HCT116 (cell line): ENCODE measurements around the gene TSPAN13. TPM values are rescaled to one million over a fixed set of nuclear protein-coding genes. Genes with fewer than 3 reads are reported as not detected.

Experiments used
- ATAC-seq: fragments of 200-7000 bp; cut with Tn5 transposase; 2 replicates; pipeline ENCODE4 v1.9.1; 2020; ENCODE audit warnings: mild to moderate bottlenecking, moderate library complexity
- BruUV-seq: library from RNA; stranded (reverse); fragments of 400-500 nt; replicated peaks from 2 replicates; lab custom pipeline; 2021; lab: Mats Ljungman, UMichigan
- CTCF ChIA-PET: fragments of 300-600 bp; sonication (Branson Sonifier 250); formaldehyde crosslinking; loops from one replicate; lab custom pipeline; 2021; ENCODE audit warnings: antibody characterized with exemption; lab: Charles Lee
- POLR2A ChIA-PET: fragments of 300-600, 350-600 bp; sonication (Branson Sonifier 250); formaldehyde crosslinking; loops from one replicate; lab custom pipeline; 2021; ENCODE audit warnings: antibody characterized with exemption; lab: Charles Lee
- RAD21 ChIA-PET, 2 experiments: fragments of 300-600 bp; sonication (Branson Sonifier 250); formaldehyde crosslinking; loops; one replicate each; lab custom pipeline; 2023; ENCODE audit warnings: low total read pairs in 2 of 2; ENCODE audit not compliant: uncharacterized antibody in 2 of 2, unreplicated experiment in 2 of 2, low non-redundant PET in 1 of 2; lab: Charles Lee
- DNase-seq: peaks from one replicate; pipeline ENCODE4 v3.0.0-alpha.2; 2010; ENCODE audit warnings: low read depth, low spot score
- H2AFZ ChIP-seq: fragments of 200-600 bp; shearing (Covaris generic), sonication (generic); 2 replicates; pipeline ENCODE4 v1.6.1; 2017; ENCODE audit warnings: low read depth, mixed run types, mixed read lengths, antibody characterized with exemption, low read length; ENCODE audit not compliant: poor library complexity, severe bottlenecking
- H3K27ac ChIP-seq: 2 replicates; pipeline ENCODE4 v1.5.1; 2012; ENCODE audit warnings: low read depth, low read length
- H3K27me3 ChIP-seq: fragments of 200-600 bp; sonication (generic); 2 replicates; pipeline ENCODE4 v1.6.1; 2016; ENCODE audit warnings: mixed run types, low read length, mixed read lengths; ENCODE audit not compliant: insufficient read depth
- H3K36me3 ChIP-seq, 2 experiments: fragments of 200-500 bp in 1 of 2; fragments of 200-600 bp in 1 of 2; sonication (Bioruptor generic) in 1 of 2; sonication (generic) in 1 of 2; 2 replicates each; pipeline versions ENCODE4 v1.5.1 to v1.6.1; 2014 to 2016; ENCODE audit warnings: low read length in 2 of 2, inconsistent platforms in 1 of 2, mixed read lengths in 1 of 2, mixed run types in 1 of 2; ENCODE audit not compliant: insufficient read depth in 2 of 2, control insufficient read depth in 1 of 2
- H3K4me1 ChIP-seq, 2 experiments: fragments of 200-600 bp in 1 of 2; sonication (generic) in 1 of 2; 2 replicates each; pipeline versions ENCODE4 v1.5.1 to v1.6.1; 2012 to 2017; ENCODE audit warnings: low read length in 2 of 2, inconsistent platforms in 1 of 2, mild to moderate bottlenecking in 1 of 2, mixed read lengths in 1 of 2, mixed run types in 1 of 2, moderate library complexity in 1 of 2; ENCODE audit not compliant: insufficient read depth in 2 of 2, control insufficient read depth in 1 of 2
- H3K4me2 ChIP-seq: fragments of 200-600 bp; sonication (generic); 2 replicates; pipeline ENCODE4 v1.6.1; 2017; ENCODE audit warnings: mixed run types, low read length, mixed read lengths
- H3K4me3 ChIP-seq, 2 experiments: fragments of 200-600 bp in 1 of 2; sonication (generic) in 1 of 2; replicated peaks in 1 of 2; 2 replicates each; pipeline ENCODE4 v1.5.1; 2011 to 2016; ENCODE audit warnings: low read length in 2 of 2, control low read depth in 1 of 2, low read depth in 1 of 2, mild to moderate bottlenecking in 1 of 2, mixed read lengths in 1 of 2, mixed run types in 1 of 2
- H3K79me2 ChIP-seq: fragments of 200-600 bp; sonication (generic); 2 replicates; pipeline ENCODE4 v1.6.1; 2017; ENCODE audit warnings: mild to moderate bottlenecking, mixed run types, low read length, moderate library complexity, mixed read lengths; ENCODE audit not compliant: insufficient read depth
- H3K9ac ChIP-seq: fragments of 200-600 bp; sonication (generic); 2 replicates; pipeline ENCODE4 v1.6.1; 2016; ENCODE audit warnings: low read length, mixed read lengths
- H3K9me2 ChIP-seq: fragments of 200-600 bp; sonication (generic), shearing (Covaris generic); 2 replicates; pipeline ENCODE4 v1.6.1; 2017; ENCODE audit warnings: mixed run types, mild to moderate bottlenecking, moderate library complexity; ENCODE audit not compliant: insufficient read depth
- H3K9me3 ChIP-seq, 2 experiments: fragments of 200-500 bp in 1 of 2; fragments of 200-600 bp in 1 of 2; sonication (Bioruptor generic) in 1 of 2; sonication (generic) in 1 of 2; 2 replicates each; pipeline ENCODE4 v1.6.1; 2014 to 2017; ENCODE audit warnings: low read length in 2 of 2, mixed read lengths in 2 of 2, inconsistent platforms in 1 of 2, low read depth in 1 of 2, mild to moderate bottlenecking in 1 of 2, mixed run types in 1 of 2, moderate library complexity in 1 of 2; ENCODE audit not compliant: control insufficient read depth in 1 of 2, insufficient read depth in 1 of 2
- H4K20me1 ChIP-seq: fragments of 200-600 bp; sonication (generic), shearing (Covaris generic); 2 replicates; pipeline ENCODE4 v1.6.1; 2017; ENCODE audit warnings: mixed run types, mild to moderate bottlenecking, moderate library complexity; ENCODE audit not compliant: insufficient read depth
- ATF3 ChIP-seq: IDR thresholded peaks from 2 replicates; pipeline ENCODE4 v1.6.1; 2012
- CBX3 ChIP-seq: IDR thresholded peaks from 2 replicates; pipeline ENCODE4 v1.6.1; 2012; ENCODE audit warnings: low read depth
- ELF1 ChIP-seq: IDR thresholded peaks from 2 replicates; pipeline ENCODE4 v1.6.1; 2012; ENCODE audit warnings: low read depth, borderline replicate concordance
- FOSL1 ChIP-seq: IDR thresholded peaks from 2 replicates; pipeline ENCODE4 v1.6.1; 2012; ENCODE audit warnings: low read depth
- POLR2AphosphoS5 ChIP-seq: IDR thresholded peaks from 2 replicates; pipeline ENCODE4 v1.6.1; 2011; ENCODE audit warnings: mild to moderate bottlenecking, low read depth, low read length, moderate library complexity
- RAD21 ChIP-seq: IDR thresholded peaks from 2 replicates; pipeline ENCODE4 v1.6.1; 2012; ENCODE audit warnings: low read depth, mild to moderate bottlenecking
- ZBTB33 ChIP-seq: IDR thresholded peaks from 2 replicates; pipeline ENCODE4 v1.6.1; 2011; ENCODE audit warnings: mild to moderate bottlenecking, low read length, moderate library complexity; ENCODE audit not compliant: insufficient replicate concordance; ENCODE audit errors: extremely low read depth
- ZFX ChIP-seq: fragments of 450-650 bp; IDR thresholded peaks from 2 replicates; pipeline ENCODE4 v1.6.1; 2017
- intact Hi-C: fragments of 100-400 bp; cut with micrococcal nuclease; formaldehyde crosslinking; loops from 2 replicates; pipeline ENCODE4 v1.10.0; 2022
- total RNA-seq: library from RNA; stranded (reverse); gene quantifications from one replicate; pipeline ENCODE4 v1.2.1, GENCODE V29; 2021; ENCODE audit not compliant: unreplicated experiment
- TF ChIP-seq, protein P1 (sequence below), 3 experiments: fragments of 200-600 bp in 1 of 3; sonication (generic) in 1 of 3; IDR thresholded peaks in 2 of 3; conservative IDR thresholded peaks in 1 of 3; 2 replicates each; pipeline ENCODE4 v1.5.1; 2012 to 2017; ENCODE audit warnings: low read depth in 2 of 3, low read length in 2 of 3, antibody characterized with exemption in 1 of 3, borderline replicate concordance in 1 of 3, control low read depth in 1 of 3, mild to moderate bottlenecking in 1 of 3, mixed read lengths in 1 of 3, mixed run types in 1 of 3, moderate library complexity in 1 of 3; ENCODE audit not compliant: insufficient read depth in 1 of 3
- TF ChIP-seq, protein P2 (sequence below): IDR thresholded peaks from 2 replicates; pipeline ENCODE4 v1.6.1; 2012

The TSPAN13 gene
- total RNA-seq, 1 experiment from 2014 or later, result 18.5 TPM

GRCh38 chr7:16801111-16801542 is 47.6 kb downstream of the TSPAN13 start:
- Histone ChIP-seq H3K4me1 (no peaks in the 10 kb centered on the region), H4K20me1 (no peaks in the 10 kb centered on the region), H3K27me3 (no peaks in the 10 kb centered on the region), H3K9me3 (no peaks in the 10 kb centered on the region), H3K9ac (no peak overlapping the region), H2AFZ (no peak overlapping the region), H3K4me3 (no peak overlapping the region), H3K79me2 (no peaks in the 10 kb centered on the region), H3K9me2 (no peaks in the 10 kb centered on the region), H3K4me2 (no peak overlapping the region), H3K27ac (no peak overlapping the region), H3K36me3 (no peaks in the 10 kb centered on the region)
- DNase-seq (peak; percentile 39), ATAC-seq (peak; percentile 85)
- ChIA-PET RAD21 (interaction anchor here (0.7 to 1.0 kb wide), 2 partner anchors 117 kb away, joined by 4 to 6 read pairs; no protein-coding TSS in a partner anchor), POLR2A (no interaction called here), CTCF (interaction anchor here (0.6 to 2.1 kb wide), 14 partner anchors 8 to 125 kb away, joined by 3 to 16 read pairs (median 3); no protein-coding TSS in a partner anchor)
- TF ChIP-seq, protein P1, sequence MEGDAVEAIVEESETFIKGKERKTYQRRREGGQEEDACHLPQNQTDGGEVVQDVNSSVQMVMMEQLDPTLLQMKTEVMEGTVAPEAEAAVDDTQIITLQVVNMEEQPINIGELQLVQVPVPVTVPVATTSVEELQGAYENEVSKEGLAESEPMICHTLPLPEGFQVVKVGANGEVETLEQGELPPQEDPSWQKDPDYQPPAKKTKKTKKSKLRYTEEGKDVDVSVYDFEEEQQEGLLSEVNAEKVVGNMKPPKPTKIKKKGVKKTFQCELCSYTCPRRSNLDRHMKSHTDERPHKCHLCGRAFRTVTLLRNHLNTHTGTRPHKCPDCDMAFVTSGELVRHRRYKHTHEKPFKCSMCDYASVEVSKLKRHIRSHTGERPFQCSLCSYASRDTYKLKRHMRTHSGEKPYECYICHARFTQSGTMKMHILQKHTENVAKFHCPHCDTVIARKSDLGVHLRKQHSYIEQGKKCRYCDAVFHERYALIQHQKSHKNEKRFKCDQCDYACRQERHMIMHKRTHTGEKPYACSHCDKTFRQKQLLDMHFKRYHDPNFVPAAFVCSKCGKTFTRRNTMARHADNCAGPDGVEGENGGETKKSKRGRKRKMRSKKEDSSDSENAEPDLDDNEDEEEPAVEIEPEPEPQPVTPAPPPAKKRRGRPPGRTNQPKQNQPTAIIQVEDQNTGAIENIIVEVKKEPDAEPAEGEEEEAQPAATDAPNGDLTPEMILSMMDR (IDR thresholded peaks at IDR 0.05 in 2 of 3, conservative IDR thresholded peaks at IDR 0.05 in 1 of 3; ENCODE audit: borderline replicate concordance in 1 of 3, insufficient read depth in 1 of 3, low read depth in 2 of 3, low read length in 2 of 3), result peak; percentile 33 to 69 (median 53); a peak in 5 of 6 replicates
- TF ChIP-seq FOSL1 (no peak), RAD21 (peak; percentile 61), CBX3 (no peak), POLR2AphosphoS5 (no peak), ZFX (no peak), ATF3 (no peak), ZBTB33 (no peak), ELF1 (no peak)
- TF ChIP-seq, protein P2, sequence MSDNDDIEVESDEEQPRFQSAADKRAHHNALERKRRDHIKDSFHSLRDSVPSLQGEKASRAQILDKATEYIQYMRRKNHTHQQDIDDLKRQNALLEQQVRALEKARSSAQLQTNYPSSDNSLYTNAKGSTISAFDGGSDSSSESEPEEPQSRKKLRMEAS, result no peak
- no TSS peak for BruUV-seq
- intact Hi-C loops, result loop anchor here (1.0 kb wide), 1 partner anchor 117 kb away; no protein-coding TSS in a partner anchor
